Measurements from ENCODE around the gene DNAJC6.

DNA sequence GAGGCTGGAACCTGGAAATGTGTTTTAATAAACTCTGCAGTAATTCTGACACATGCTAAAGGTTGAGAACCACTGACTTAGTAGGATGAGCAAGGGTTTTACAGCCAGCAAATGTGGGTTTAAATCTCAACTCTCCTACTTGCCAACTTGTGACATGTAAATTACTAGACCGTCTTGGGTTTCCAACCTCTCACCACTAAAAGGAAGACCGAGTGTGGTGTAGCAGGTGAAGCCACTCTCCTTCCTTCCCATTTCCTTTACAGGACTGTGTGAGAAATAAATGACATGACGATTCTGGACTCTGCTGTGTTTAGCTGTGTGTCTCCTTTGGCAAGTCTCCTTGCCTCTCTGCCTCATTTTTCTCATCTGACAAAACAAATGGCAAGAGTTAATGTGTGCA lies 49.5 kb upstream of the DNAJC6 start:
- TF ChIP-seq, protein P1, sequence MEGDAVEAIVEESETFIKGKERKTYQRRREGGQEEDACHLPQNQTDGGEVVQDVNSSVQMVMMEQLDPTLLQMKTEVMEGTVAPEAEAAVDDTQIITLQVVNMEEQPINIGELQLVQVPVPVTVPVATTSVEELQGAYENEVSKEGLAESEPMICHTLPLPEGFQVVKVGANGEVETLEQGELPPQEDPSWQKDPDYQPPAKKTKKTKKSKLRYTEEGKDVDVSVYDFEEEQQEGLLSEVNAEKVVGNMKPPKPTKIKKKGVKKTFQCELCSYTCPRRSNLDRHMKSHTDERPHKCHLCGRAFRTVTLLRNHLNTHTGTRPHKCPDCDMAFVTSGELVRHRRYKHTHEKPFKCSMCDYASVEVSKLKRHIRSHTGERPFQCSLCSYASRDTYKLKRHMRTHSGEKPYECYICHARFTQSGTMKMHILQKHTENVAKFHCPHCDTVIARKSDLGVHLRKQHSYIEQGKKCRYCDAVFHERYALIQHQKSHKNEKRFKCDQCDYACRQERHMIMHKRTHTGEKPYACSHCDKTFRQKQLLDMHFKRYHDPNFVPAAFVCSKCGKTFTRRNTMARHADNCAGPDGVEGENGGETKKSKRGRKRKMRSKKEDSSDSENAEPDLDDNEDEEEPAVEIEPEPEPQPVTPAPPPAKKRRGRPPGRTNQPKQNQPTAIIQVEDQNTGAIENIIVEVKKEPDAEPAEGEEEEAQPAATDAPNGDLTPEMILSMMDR (optimal IDR thresholded peaks at IDR 0.05 in 1 of 3, IDR thresholded peaks at IDR 0.05 in 1 of 3, conservative IDR thresholded peaks at IDR 0.05 in 1 of 3; ENCODE audit: extremely low read depth in 1 of 3, insufficient read depth in 2 of 3, low read length in 3 of 3) = no peak
- no peak for TF ChIP-seq EZH2 (IDR thresholded peaks at IDR 0.05; ENCODE audit: low read length)

Data from keratinocyte (primary cell).